Stimulated activated CD4-positive, alpha-beta T cell treated with anti-CD3 and anti-CD28 coated beads, Interleukin-1b, Interleukin-23, amount 100 ng/mL, for 1 hour (primary cell): ENCODE results near the gene MBTPS2.
"Not testable (repeated sequence)": the region's sequence is repeated elsewhere in the genome, so short reads cannot be mapped to it uniquely, and the experiment has no call there.

Source experiments
- DNase-seq, 2 donors: peaks; one replicate each; pipeline ENCODE4 v3.0.0-alpha.2; 2020; ENCODE audit warnings: low read depth in 2 of 2

Gene MBTPS2

GRCh38 chrX:21856504-21856903, 17.1 kb downstream of the MBTPS2 start:
- no peak for DNase-seq

- DNase-seq, result no peak
These were observed 23.8 kb downstream of the MBTPS2 start for GRCh38 chrX:21863241-21863640.

- DNase-seq, result no peak
These were observed 26.0 kb downstream of the MBTPS2 start for GRCh38 chrX:21865436-21865835.

- no peak for DNase-seq
These were observed 31.1 kb downstream of the MBTPS2 start for GRCh38 chrX:21870494-21870893.

- DNase-seq, result no peak
These were observed 33.8 kb downstream of the MBTPS2 start for GRCh38 chrX:21873063-21873775.

- DNase-seq, result not testable (repeated sequence)
These were observed 34.8 kb downstream of the MBTPS2 start for GRCh38 chrX:21874182-21874581.

- DNase-seq, result no peak
These were observed 35.6 kb downstream of the MBTPS2 start for GRCh38 chrX:21875013-21875412.

- no peak for DNase-seq
These were observed 42.6 kb downstream of the MBTPS2 start for GRCh38 chrX:21881881-21882574.

GRCh38 chrX:21883258-21883657, 43.8 kb downstream of the MBTPS2 start:
- DNase-seq, result no peak

- DNase-seq, result no peak
These were observed 46.2 kb downstream of the MBTPS2 start for GRCh38 chrX:21885568-21885967.

- DNase-seq, result no peak
These were observed 65.9 kb downstream of the MBTPS2 start for GRCh38 chrX:21905313-21905712.

GRCh38 chrX:21905953-21906352, 66.5 kb downstream of the MBTPS2 start:
- no peak for DNase-seq

- DNase-seq, result no peak
These were observed 67.8 kb downstream of the MBTPS2 start for GRCh38 chrX:21907260-21907659.

- DNase-seq, result no peak
These were observed 72.1 kb downstream of the MBTPS2 start for GRCh38 chrX:21911481-21911880.

GRCh38 chrX:21912220-21912619, 72.8 kb downstream of the MBTPS2 start:
- DNase-seq, result no peak

- DNase-seq, result no peak
These were observed 73.6 kb downstream of the MBTPS2 start for GRCh38 chrX:21912989-21913388.

GRCh38 chrX:21926116-21926515, 86.7 kb downstream of the MBTPS2 start:
- DNase-seq, result no peak

- no peak for DNase-seq
These were observed 87.3 kb downstream of the MBTPS2 start for GRCh38 chrX:21926527-21927278.

- DNase-seq, result no peak
These were observed 89.8 kb downstream of the MBTPS2 start for GRCh38 chrX:21929209-21929608.

- DNase-seq, result no peak
These were observed 91.6 kb downstream of the MBTPS2 start for GRCh38 chrX:21930986-21931385.

- no peak for DNase-seq
These were observed 93.0 kb downstream of the MBTPS2 start for GRCh38 chrX:21932292-21933002.

- DNase-seq, result no peak
These were observed 93.7 kb downstream of the MBTPS2 start for GRCh38 chrX:21933077-21933476.
